Activated naive CD8-positive, alpha-beta T cell treated with anti-CD3 and anti-CD28 coated beads for 36 hours (primary cell): Measurements from ENCODE around the gene KIF4B. TPM values are rescaled to one million over a fixed set of nuclear protein-coding genes. Genes with fewer than 3 reads are reported as not detected.
"Not testable (repeated sequence)": the region's sequence is repeated elsewhere in the genome, so short reads cannot be mapped to it uniquely, and the experiment has no call there.

Experiments
- DNase-seq: peaks from one replicate; pipeline ENCODE4 v3.0.0; 2021
- H3K27ac Mint-ChIP-seq: one replicate; pipeline ENCODE4 v1.8.0; 2022; ENCODE audit warnings: mild to moderate bottlenecking, moderate library complexity, mixed read lengths
- H3K27me3 Mint-ChIP-seq: one replicate; pipeline ENCODE4 v1.8.0; 2022; ENCODE audit warnings: mild to moderate bottlenecking, mixed read lengths
- H3K36me3 Mint-ChIP-seq: one replicate; pipeline ENCODE4 v1.8.0; 2021; ENCODE audit warnings: mild to moderate bottlenecking, mixed read lengths
- H3K4me1 Mint-ChIP-seq: one replicate; pipeline ENCODE4 v1.8.0; 2021; ENCODE audit warnings: mixed read lengths
- H3K4me3 Mint-ChIP-seq: one replicate; pipeline ENCODE4 v1.8.0; 2022; ENCODE audit warnings: mild to moderate bottlenecking, moderate library complexity, mixed read lengths
- H3K9me3 Mint-ChIP-seq: one replicate; pipeline ENCODE4 v1.8.0; 2022; ENCODE audit warnings: mixed read lengths
- total RNA-seq, 2 experiments: library from RNA; stranded (reverse); gene quantifications; one replicate each; pipeline ENCODE4 v1.2.3, GENCODE V29; 2021

KIF4B gene
- total RNA-seq, 2 experiments from 2014 or later: not detected

GRCh38 chr5:155027993-155028629 is 14.6 kb downstream of the KIF4B start:
- Mint-ChIP-seq H3K4me3 (no peak overlapping the region), H3K27me3 (peaks cover 3% of the 10 kb centered on the region), H3K36me3 (no peaks in the 10 kb centered on the region), H3K9me3 (peaks cover 13% of the 10 kb centered on the region), H3K4me1 (peaks cover 2% of the 10 kb centered on the region), H3K27ac (no peak overlapping the region)
- DNase-seq: no peak

GRCh38 chr5:155029240-155029639 is 15.7 kb downstream of the KIF4B start:
- Mint-ChIP-seq H3K4me3 (no peak overlapping the region), H3K9me3 (peaks cover 13% of the 10 kb centered on the region), H3K27ac (no peak overlapping the region), H3K27me3 (peaks cover 3% of the 10 kb centered on the region), H3K4me1 (peaks cover 2% of the 10 kb centered on the region), H3K36me3 (no peaks in the 10 kb centered on the region)
- DNase-seq: no peak

GRCh38 chr5:155034145-155034744 is 20.7 kb downstream of the KIF4B start:
- not testable (repeated sequence) for H3K36me3 Mint-ChIP-seq, DNase-seq, H3K4me3 Mint-ChIP-seq, H3K4me1 Mint-ChIP-seq, H3K27ac Mint-ChIP-seq, H3K9me3 Mint-ChIP-seq
- H3K27me3 Mint-ChIP-seq: peaks cover 11% of the 10 kb centered on the region

- not testable (repeated sequence) for H3K27ac Mint-ChIP-seq, H3K4me3 Mint-ChIP-seq, H3K9me3 Mint-ChIP-seq
Measured at GRCh38 chr5:155035087-155035486, 21.5 kb downstream of the KIF4B start.

GRCh38 chr5:155040984-155041653 is 27.6 kb downstream of the KIF4B start:
- DNase-seq: no peak

More at GRCh38 chr5:155035087-155035486, 21.5 kb downstream of the KIF4B start:
- DNase-seq, H3K4me1 Mint-ChIP-seq, H3K36me3 Mint-ChIP-seq: not testable (repeated sequence)
- H3K27me3 Mint-ChIP-seq: peaks cover 11% of the 10 kb centered on the region

GRCh38 chr5:155044591-155044990 is 31.0 kb downstream of the KIF4B start:
- Mint-ChIP-seq H3K9me3 (no peaks in the 10 kb centered on the region), H3K4me3 (no peak overlapping the region), H3K4me1 (no peaks in the 10 kb centered on the region), H3K27me3 (peaks cover 15% of the 10 kb centered on the region), H3K27ac (no peak overlapping the region), H3K36me3 (no peaks in the 10 kb centered on the region)
- DNase-seq: no peak

More at GRCh38 chr5:155040984-155041653, 27.6 kb downstream of the KIF4B start:
- peaks cover 19% of the 10 kb centered on the region for H3K27me3 Mint-ChIP-seq
- H3K4me1 Mint-ChIP-seq: no peaks in the 10 kb centered on the region
- no peaks in the 10 kb centered on the region for H3K9me3 Mint-ChIP-seq
- no peak overlapping the region for H3K4me3 Mint-ChIP-seq
- no peak overlapping the region for H3K27ac Mint-ChIP-seq
- no peaks in the 10 kb centered on the region for H3K36me3 Mint-ChIP-seq

- Mint-ChIP-seq H3K27ac (no peak overlapping the region), H3K9me3 (no peaks in the 10 kb centered on the region), H3K4me3 (no peak overlapping the region), H3K27me3 (peaks cover 15% of the 10 kb centered on the region), H3K4me1 (no peaks in the 10 kb centered on the region), H3K36me3 (no peaks in the 10 kb centered on the region)
- no peak for DNase-seq
Measured at GRCh38 chr5:155046591-155046990, 33.0 kb downstream of the KIF4B start.

- H3K4me3 Mint-ChIP-seq: no peak overlapping the region
- H3K27me3 Mint-ChIP-seq: peaks cover 12% of the 10 kb centered on the region
- no peaks in the 10 kb centered on the region for H3K4me1 Mint-ChIP-seq
Measured at GRCh38 chr5:155047818-155048217, 34.3 kb downstream of the KIF4B start.

GRCh38 chr5:155049569-155050383 is 36.2 kb downstream of the KIF4B start:
- H3K27ac Mint-ChIP-seq: no peak overlapping the region
- H3K9me3 Mint-ChIP-seq: no peaks in the 10 kb centered on the region
- H3K4me3 Mint-ChIP-seq: no peak overlapping the region
- no peaks in the 10 kb centered on the region for H3K4me1 Mint-ChIP-seq
- no peak for DNase-seq
- no peaks in the 10 kb centered on the region for H3K36me3 Mint-ChIP-seq
- H3K27me3 Mint-ChIP-seq: peaks cover 12% of the 10 kb centered on the region

More at GRCh38 chr5:155047818-155048217, 34.3 kb downstream of the KIF4B start:
- Mint-ChIP-seq H3K36me3 (no peaks in the 10 kb centered on the region), H3K27ac (no peak overlapping the region), H3K9me3 (no peaks in the 10 kb centered on the region)
- DNase-seq: no peak

GRCh38 chr5:155050384-155051019 is 36.9 kb downstream of the KIF4B start:
- peaks cover 9% of the 10 kb centered on the region for H3K27me3 Mint-ChIP-seq
- no peak overlapping the region for H3K27ac Mint-ChIP-seq
- H3K36me3 Mint-ChIP-seq: no peaks in the 10 kb centered on the region
- no peak for DNase-seq
- no peaks in the 10 kb centered on the region for H3K4me1 Mint-ChIP-seq
- H3K9me3 Mint-ChIP-seq: no peaks in the 10 kb centered on the region
- H3K4me3 Mint-ChIP-seq: no peak overlapping the region

- H3K4me1 Mint-ChIP-seq: no peaks in the 10 kb centered on the region
- H3K4me3 Mint-ChIP-seq: no peak overlapping the region
- no peak overlapping the region for H3K27ac Mint-ChIP-seq
- no peaks in the 10 kb centered on the region for H3K9me3 Mint-ChIP-seq
- DNase-seq: no peak
- H3K27me3 Mint-ChIP-seq: peaks cover 2% of the 10 kb centered on the region
- H3K36me3 Mint-ChIP-seq: no peaks in the 10 kb centered on the region
Measured at GRCh38 chr5:155052532-155052931, 39.0 kb downstream of the KIF4B start.

GRCh38 chr5:155053501-155053900 is 39.9 kb downstream of the KIF4B start:
- H3K9me3 Mint-ChIP-seq: no peaks in the 10 kb centered on the region
- no peaks in the 10 kb centered on the region for H3K36me3 Mint-ChIP-seq
- H3K27ac Mint-ChIP-seq: no peak overlapping the region
- H3K4me3 Mint-ChIP-seq: no peak overlapping the region
- no peak for DNase-seq
- no peaks in the 10 kb centered on the region for H3K27me3 Mint-ChIP-seq
- no peaks in the 10 kb centered on the region for H3K4me1 Mint-ChIP-seq

GRCh38 chr5:155056644-155057269 is 43.2 kb downstream of the KIF4B start:
- DNase-seq: no peak
- Mint-ChIP-seq H3K4me1 (no peaks in the 10 kb centered on the region), H3K4me3 (no peak overlapping the region), H3K9me3 (peaks cover 4% of the 10 kb centered on the region), H3K27me3 (peaks cover under 1% of the 10 kb centered on the region), H3K36me3 (no peaks in the 10 kb centered on the region), H3K27ac (no peak overlapping the region)

GRCh38 chr5:155057626-155058025 is 44.1 kb downstream of the KIF4B start:
- Mint-ChIP-seq H3K27ac (no peak overlapping the region), H3K4me3 (no peak overlapping the region), H3K9me3 (peaks cover 5% of the 10 kb centered on the region), H3K27me3 (peaks cover 3% of the 10 kb centered on the region), H3K36me3 (no peaks in the 10 kb centered on the region), H3K4me1 (no peaks in the 10 kb centered on the region)
- DNase-seq: no peak
